SH-SY5Y (cell line): Measurements from ENCODE around the gene YWHAQ.

Source experiments
- GATA2 ChIP-seq: IDR thresholded peaks from 2 replicates; pipeline ENCODE4 v1.6.1; 2011; ENCODE audit warnings: mild to moderate bottlenecking, low read depth, low read length
- GATA3 ChIP-seq: IDR thresholded peaks from 2 replicates; pipeline ENCODE4 v1.6.1; 2011; ENCODE audit warnings: low read depth, mild to moderate bottlenecking, low read length, moderate library complexity

Gene YWHAQ

DNA sequence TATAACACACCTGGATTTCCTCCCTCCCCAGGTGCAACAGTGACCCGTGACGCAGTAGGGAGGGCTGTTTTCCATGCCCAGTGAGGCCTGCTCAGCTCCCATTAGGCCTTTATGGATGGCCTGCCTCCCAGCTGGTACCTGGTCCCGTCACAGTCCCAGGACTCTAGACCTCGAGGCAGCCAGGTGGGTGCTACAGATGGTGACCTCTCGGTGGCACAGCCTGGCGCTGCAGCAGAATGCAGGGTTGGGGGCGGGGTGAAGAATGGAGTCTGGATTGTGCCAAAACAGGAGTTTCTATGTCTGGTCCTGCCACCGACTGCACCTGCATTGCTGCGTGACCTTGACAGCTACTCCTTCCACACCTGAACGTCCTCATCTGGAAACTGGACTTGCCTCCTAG lies 18.0 kb upstream of the YWHAQ start:
- no peak for TF ChIP-seq GATA2
- no peak for TF ChIP-seq GATA3

GRCh38 chr2:9647884-9648283 lies 17.1 kb upstream of the YWHAQ start:
- TF ChIP-seq GATA3 (no peak), GATA2 (no peak)

DNA sequence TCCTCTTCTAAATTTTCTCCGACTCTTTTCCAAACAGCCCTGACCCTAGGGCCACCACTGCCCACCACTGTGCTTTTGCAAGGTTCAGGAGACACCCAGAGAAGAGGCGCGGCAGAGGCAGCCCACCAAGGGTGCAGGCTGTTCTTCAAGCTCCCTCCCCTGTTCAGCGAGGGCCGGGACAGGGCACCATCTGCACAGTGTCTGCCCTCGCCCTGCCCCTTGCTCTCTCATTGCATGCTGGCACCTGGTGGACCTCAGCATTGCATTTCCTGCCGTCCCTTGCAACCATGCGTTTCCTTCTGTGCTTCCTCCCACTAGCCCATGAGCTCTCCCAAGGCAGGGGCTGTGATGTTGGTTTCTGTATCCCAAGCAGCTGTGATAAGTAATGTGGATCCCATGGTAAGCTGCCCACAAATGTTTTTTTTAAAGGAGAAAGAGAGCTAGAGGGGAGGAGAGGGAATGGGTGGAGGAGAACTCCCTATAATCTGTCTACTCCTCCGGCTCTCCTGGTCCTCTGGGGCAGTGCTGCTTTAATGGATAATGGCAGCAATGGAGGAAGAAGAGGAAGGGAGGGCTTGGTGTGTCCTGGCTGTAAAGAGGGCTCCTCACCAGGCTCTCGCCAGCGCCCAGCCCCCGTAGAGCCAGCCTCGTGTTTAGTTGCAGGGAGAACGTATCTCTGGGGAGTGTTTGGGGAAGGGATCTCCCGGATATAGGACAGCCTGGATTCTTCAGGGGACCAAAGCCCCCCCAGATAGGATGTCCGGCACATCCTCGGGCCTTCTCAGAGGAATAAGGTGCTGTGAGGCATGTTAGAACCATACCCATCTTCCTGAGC lies 15.6 kb upstream of the YWHAQ start:
- no peak for TF ChIP-seq GATA3
- TF ChIP-seq GATA2, result no peak

GRCh38 chr2:9644603-9645002 lies 13.8 kb upstream of the YWHAQ start:
- TF ChIP-seq GATA3 (no peak), GATA2 (no peak)

GRCh38 chr2:9644021-9644420 lies 13.2 kb upstream of the YWHAQ start:
- TF ChIP-seq GATA3 (no peak), GATA2 (no peak)

DNA sequence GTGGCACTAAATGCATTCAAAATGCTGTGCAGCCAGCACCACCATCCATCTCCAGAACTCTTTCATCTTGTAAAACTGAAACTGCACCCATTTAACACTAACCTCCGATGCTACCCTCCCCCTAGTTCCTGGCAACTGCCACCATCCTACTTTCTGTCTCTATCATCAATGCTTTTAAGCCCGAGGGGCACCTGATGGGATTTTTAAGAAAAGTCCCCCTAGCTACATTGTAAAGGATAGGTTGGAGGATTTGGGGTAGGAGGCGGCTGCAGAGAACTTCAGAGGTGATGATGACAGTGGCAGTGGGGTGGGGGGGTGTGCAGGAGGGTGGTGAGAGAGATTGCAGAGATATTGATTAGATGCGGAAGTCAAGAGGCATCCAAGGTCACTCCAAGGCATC lies 10.8 kb upstream of the YWHAQ start:
- TF ChIP-seq GATA3, result no peak
- TF ChIP-seq GATA2, result no peak

GRCh38 chr2:9640403-9641104 lies 9.8 kb upstream of the YWHAQ start:
- no peak for TF ChIP-seq GATA3

DNA sequence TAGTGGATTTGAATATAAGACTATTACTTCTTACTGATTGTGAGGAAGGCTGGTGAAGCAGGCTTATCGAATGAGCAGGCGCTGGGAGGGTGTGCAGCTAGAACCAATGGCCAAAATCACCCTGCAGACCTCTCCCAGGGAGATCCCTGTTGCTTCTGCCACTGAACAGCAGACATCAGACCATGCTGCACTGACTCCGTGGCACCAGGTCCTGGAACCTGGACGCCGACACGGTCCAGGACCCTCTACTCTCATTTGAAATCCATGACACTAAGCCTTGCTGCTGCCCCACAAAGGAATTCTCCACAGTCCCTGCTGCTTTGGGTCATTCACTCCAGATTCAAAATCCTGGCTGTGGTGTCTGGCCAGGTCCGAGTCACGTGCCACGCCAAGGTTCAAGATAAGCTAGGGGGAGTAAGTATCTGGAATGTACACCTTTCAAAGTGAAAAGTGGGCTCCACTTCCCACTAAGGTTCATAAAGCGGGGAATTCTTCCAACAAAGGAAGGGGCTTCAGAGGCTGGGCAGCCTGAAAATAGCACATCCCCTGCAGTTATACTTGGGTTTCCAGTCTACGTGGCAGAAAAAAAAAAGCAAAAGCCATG lies 9.0 kb upstream of the YWHAQ start:
- TF ChIP-seq GATA2, result no peak

DNA sequence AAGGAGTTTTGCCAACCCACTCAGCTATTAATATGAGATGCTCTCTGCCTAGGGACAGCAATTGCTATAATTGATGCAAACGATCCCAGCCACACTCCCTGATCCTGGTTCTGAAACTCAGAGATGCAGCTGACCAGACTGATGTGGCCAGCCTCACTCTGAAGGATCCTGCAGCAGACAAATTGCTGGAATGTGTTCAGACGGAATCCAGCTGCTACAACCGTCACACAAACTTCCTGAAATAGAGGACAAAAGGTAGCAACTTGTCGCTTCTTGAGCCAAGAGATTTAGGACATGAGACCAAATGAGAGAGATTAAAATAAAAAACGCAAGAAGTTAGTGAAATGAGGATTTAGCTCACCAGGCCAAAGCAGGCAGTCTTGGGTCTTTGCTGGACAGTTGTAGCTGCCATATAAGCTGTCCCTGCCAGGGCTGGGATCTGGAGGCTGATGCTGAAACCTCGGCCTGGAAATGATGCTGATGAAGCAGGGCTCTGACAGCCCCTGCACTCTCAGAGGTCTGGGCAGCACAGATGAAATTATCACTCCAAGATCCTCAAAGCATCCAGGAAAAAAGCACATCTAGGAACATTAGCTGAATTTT lies 8.3 kb upstream of the YWHAQ start:
- TF ChIP-seq GATA2, result no peak
- no peak for TF ChIP-seq GATA3

GRCh38 chr2:9638532-9638931 lies 7.7 kb upstream of the YWHAQ start:
- no peak for TF ChIP-seq GATA3
- no peak for TF ChIP-seq GATA2

DNA sequence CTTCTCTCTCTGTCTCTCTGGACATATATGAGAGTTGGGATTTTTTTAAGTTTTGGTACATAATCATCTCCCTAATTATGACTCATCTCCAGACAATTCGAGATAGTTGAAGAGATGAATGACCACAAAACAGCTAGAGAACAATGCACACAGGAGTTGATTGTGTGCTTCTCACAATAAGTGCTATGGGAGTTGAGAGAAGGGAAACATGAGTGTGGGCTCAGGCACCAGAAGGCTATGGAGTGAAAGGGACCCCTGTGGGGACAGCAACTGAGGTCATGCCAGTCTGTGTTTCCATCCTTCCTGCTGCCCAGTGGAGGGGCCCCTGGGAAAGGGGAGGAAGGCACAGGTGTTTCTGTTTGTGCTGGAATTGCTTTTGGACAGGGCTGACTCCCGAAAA lies 6.5 kb upstream of the YWHAQ start:
- TF ChIP-seq GATA2 (no peak), GATA3 (no peak)

DNA sequence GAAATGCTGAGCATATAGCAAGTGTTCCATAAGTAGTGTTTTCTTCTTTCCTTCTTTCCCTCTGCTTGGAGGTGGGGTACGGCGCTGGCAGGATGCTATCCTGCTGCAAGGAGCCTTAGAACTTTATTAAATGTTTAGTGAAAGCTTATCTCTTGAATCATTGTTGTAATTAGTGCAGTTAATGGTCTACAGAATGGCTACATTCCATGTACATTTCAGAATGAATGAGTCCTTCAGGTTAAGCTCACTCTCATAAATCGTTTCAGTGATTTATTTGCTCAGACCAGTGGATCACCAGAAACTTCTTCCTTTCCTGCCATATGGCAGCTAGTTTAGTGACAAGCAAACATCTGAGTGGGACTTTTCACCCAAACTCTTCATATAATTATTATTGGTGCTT lies 3.3 kb upstream of the YWHAQ start:
- TF ChIP-seq GATA3 (no peak), GATA2 (no peak)

DNA sequence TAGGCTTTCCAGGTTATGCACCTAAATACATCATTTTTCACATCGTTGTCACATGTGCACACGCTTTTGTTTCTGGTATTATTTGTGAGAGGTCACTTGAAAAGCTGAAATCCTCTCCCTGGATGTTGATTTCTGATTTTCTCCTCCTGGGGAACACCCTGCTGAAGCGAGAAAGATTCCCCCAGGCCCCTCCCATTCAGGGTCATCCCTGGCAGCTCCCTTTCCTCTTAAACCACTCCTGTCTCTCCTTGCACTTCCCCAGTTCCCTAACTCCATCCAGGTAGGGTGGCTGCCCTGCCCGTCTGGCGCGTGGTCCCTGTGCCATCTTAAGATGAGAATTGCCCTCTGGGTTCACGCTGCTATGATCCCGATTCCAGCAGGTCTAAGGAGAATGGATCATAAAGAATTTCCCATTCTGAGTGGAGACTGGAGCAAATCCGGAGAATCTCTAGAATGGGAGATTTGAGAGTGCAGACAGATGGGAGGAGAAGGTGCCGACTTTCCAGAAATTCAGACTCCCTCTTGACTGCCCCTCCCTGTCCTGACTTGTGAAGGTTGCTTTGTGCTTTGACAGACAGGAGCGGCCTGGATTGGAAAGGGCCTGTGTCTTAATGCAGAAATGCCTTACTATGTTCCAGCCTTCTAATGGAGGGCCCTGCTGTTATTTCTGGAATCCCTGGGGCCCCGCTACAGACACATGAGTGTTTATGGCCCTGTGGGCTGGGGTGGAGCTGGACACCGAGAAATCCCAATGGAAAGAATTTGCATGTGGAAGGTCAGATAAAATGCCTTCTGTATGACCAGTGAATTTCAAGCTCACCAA lies 1.3 kb upstream of the YWHAQ start:
- no peak for TF ChIP-seq GATA3
- TF ChIP-seq GATA2, result no peak

- TF ChIP-seq GATA3 (no peak), GATA2 (no peak)
Measured at GRCh38 chr2:9631553-9631819, 689 bp upstream of the YWHAQ start.
